HL-60 (cell line): ENCODE results near the gene XPNPEP1.

Source experiments
- DNase-seq, 2 experiments: peaks; one replicate each; pipeline ENCODE4 v3.0.0-alpha.2; 2010 to 2020; ENCODE audit warnings: low read depth in 1 of 2, low spot score in 1 of 2
- H3K27ac ChIP-seq: fragments of 250-450 bp; sonication (Bioruptor Pico); replicated peaks from 2 replicates; pipeline ENCODE4 v1.5.1; 2020; ENCODE audit warnings: mild to moderate bottlenecking, moderate library complexity
- H3K27me3 ChIP-seq: fragments of 250-450 bp; sonication (Bioruptor Pico); 2 replicates; pipeline ENCODE4 v1.5.1; 2021; ENCODE audit warnings: mild to moderate bottlenecking, moderate library complexity; ENCODE audit not compliant: insufficient read depth, poor library complexity, severe bottlenecking
- H3K4me3 ChIP-seq: replicated peaks from 2 replicates; pipeline ENCODE4 v1.5.1; 2011; ENCODE audit warnings: mild to moderate bottlenecking, control low read depth, low read length; ENCODE audit not compliant: insufficient read depth
- CTCF ChIP-seq: IDR thresholded peaks from one replicate; pipeline ENCODE4 v1.5.1; 2011; ENCODE audit warnings: low read length, control low read depth, inconsistent platforms; ENCODE audit not compliant: insufficient read depth
- GABPA ChIP-seq: IDR thresholded peaks from 2 replicates; pipeline ENCODE4 v1.6.1; 2012; ENCODE audit warnings: low read depth
- POLR2AphosphoS5 ChIP-seq: IDR thresholded peaks from 2 replicates; pipeline ENCODE4 v1.6.1; 2012; ENCODE audit warnings: low read depth
- REST ChIP-seq: IDR thresholded peaks from 2 replicates; pipeline ENCODE4 v1.6.1; 2012; ENCODE audit warnings: low read depth; ENCODE audit not compliant: insufficient replicate concordance
- SPI1 ChIP-seq: IDR thresholded peaks from 2 replicates; pipeline ENCODE4 v1.6.1; 2012; ENCODE audit warnings: low read depth, mild to moderate bottlenecking, borderline replicate concordance

Gene XPNPEP1

GRCh38 chr10:109886037-109886780 is 37.1 kb downstream of the XPNPEP1 start:
- H3K27ac ChIP-seq, result peak overlapping the region; percentile 71
- no peak overlapping the region for H3K4me3 ChIP-seq
- no peaks in the 10 kb centered on the region for H3K27me3 ChIP-seq
- DNase-seq, result peak; percentile 90 to 92
- TF ChIP-seq GABPA (no peak; the same call in 1 of the 2 replicates), POLR2AphosphoS5 (peak; percentile 36; the same call in 1 of the 2 replicates)

GRCh38 chr10:109883859-109884771 is 39.2 kb downstream of the XPNPEP1 start:
- DNase-seq, result peak; percentile 74 to 87
- Histone ChIP-seq H3K27me3 (no peaks in the 10 kb centered on the region), H3K27ac (peak overlapping the region; percentile 44), H3K4me3 (no peak overlapping the region)
- TF ChIP-seq GABPA (no peak), CTCF (peak; percentile 88), REST (no peak), POLR2AphosphoS5 (no peak)

GRCh38 chr10:109882251-109883057 is 40.9 kb downstream of the XPNPEP1 start:
- no peak for DNase-seq
- TF ChIP-seq CTCF, result no peak
- TF ChIP-seq SPI1, result no peak
- TF ChIP-seq POLR2AphosphoS5, result no peak
- TF ChIP-seq REST, result no peak
- no peak for TF ChIP-seq GABPA
- no peaks in the 10 kb centered on the region for H3K27me3 ChIP-seq
- H3K27ac ChIP-seq, result no peak overlapping the region
- no peak overlapping the region for H3K4me3 ChIP-seq

GRCh38 chr10:109881769-109882057 is 41.6 kb downstream of the XPNPEP1 start:
- no peak overlapping the region for H3K27ac ChIP-seq
- no peaks in the 10 kb centered on the region for H3K27me3 ChIP-seq
- DNase-seq, result no peak
- no peak overlapping the region for H3K4me3 ChIP-seq
- TF ChIP-seq REST (no peak), CTCF (no peak), SPI1 (no peak), GABPA (no peak), POLR2AphosphoS5 (no peak)
